SJCRH30 (cell line): Measurements from ENCODE around the gene ADAP1. TPM values are rescaled to one million over a fixed set of nuclear protein-coding genes. Genes with fewer than 3 reads are reported as not detected.
"Not testable (repeated sequence)": the region's sequence is repeated elsewhere in the genome, so short reads cannot be mapped to it uniquely, and the experiment has no call there.

Experiments
- DNase-seq, 2 experiments: peaks; one replicate each; pipeline ENCODE4 v3.0.0-alpha.2; 2015 to 2020
- H3K27ac ChIP-seq: fragments of 250-450 bp; sonication (Bioruptor Pico); 2 replicates; pipeline ENCODE4 v1.5.1; 2020; ENCODE audit warnings: mild to moderate bottlenecking, moderate library complexity
- H3K27me3 ChIP-seq: fragments of 250-450 bp; sonication (Bioruptor Pico); 2 replicates; pipeline ENCODE4 v1.5.1; 2020; ENCODE audit warnings: mild to moderate bottlenecking, moderate library complexity
- H3K36me3 ChIP-seq: fragments of 250-450 bp; sonication (Bioruptor Pico); 2 replicates; pipeline ENCODE4 v1.5.1; 2020; ENCODE audit warnings: mild to moderate bottlenecking, moderate library complexity
- H3K4me1 ChIP-seq: fragments of 250-450 bp; sonication (Bioruptor Pico); 2 replicates; pipeline ENCODE4 v1.5.1; 2020; ENCODE audit warnings: mild to moderate bottlenecking, moderate library complexity
- H3K4me3 ChIP-seq: fragments of 250-450 bp; sonication (Bioruptor Pico); 2 replicates; pipeline ENCODE4 v1.5.1; 2020; ENCODE audit warnings: mild to moderate bottlenecking, moderate library complexity
- H3K9me3 ChIP-seq: fragments of 250-450 bp; sonication (Bioruptor Pico); replicated peaks from 2 replicates; pipeline ENCODE4 v1.5.1; 2020; ENCODE audit warnings: mild to moderate bottlenecking, moderate library complexity
- total RNA-seq: library from RNA; depleted of rRNA; stranded (reverse); fragments of >200 nt; shearing (Covaris generic); gene quantifications from 2 replicates; pipeline ENCODE4 v1.2.3, GENCODE V29; 2014

ADAP1 gene
- total RNA-seq, 1 experiment from 2014 or later, result 0.04 TPM

DNA sequence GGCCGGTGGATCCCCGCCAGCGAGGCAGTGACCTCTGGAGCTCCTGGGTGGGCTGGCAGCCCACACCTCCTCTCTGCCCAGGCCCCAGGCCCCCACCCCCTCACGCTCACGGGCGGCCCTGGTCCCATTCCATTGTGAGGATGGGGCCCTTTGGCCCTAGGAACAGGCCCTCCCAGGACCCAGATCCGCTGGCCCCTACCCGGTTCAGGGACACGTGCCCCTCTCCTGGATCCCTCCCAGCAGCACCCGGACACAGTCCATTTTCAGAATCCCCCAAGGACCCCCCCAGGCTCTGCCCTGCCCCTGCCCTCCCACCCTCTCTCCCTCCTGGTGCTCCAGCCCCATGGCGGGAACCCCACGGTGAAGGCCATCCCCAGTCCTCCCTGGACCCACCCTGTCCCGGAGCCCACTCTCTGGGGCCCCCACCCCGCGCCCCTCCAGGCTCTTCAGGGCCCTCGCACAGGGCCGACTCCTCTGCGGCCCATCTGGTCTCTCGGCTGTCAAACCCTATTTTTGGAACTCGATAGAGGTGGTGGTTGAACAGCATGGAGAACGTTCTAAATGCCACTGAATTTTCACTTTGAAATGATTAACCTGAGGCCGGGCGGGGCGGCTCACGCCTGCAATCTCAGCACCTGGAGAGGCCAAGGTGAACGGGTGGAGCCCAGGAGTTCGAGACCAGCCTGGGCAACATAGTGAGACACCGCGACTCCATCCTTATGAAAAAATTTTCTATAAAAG lies 8.1 kb downstream of the ADAP1 start:
- Histone ChIP-seq H3K9me3 (no peaks in the 10 kb centered on the region), H3K4me3 (no peak overlapping the region)
- no peak for DNase-seq

DNA sequence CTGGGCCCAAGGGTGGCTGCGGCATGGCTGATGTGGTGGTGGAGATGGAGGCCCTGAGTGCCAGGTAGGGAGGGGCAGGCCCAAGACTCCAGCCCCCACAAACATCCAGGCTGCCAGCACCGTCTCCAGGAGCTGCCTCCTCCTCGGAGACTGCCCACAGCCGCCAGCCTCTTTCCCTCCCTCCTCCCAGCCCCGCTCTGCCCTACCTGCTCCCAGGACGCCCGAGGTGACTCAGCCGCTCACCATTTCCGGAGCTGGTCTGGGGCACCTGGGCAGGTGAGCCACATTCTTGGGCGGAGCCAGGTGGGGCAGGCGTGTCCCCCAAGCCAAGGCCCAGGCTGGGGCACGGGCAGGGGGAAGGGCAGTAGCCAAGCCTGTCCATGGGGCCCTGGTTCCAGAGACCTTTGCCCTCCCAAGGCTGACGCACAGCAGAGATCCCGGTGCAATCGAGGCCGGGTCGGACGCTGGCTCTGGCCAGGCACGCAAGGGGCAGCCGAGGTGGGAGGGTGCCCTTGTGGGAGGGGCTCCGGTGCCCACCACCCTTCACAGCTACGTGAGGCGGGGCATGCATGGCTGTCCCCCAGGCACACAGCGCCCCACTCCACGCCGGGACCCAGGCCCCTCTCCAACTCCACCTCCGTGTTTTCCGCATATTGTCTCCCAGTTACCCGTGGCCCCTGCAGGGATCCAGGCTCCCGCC lies 8.8 kb downstream of the ADAP1 start:
- Histone ChIP-seq H3K27me3 (no peaks in the 10 kb centered on the region), H3K4me3 (no peak overlapping the region), H3K36me3 (no peaks in the 10 kb centered on the region), H3K27ac (no peak overlapping the region), H3K9me3 (no peaks in the 10 kb centered on the region), H3K4me1 (no peaks in the 10 kb centered on the region)
- no peak for DNase-seq

More for the DNA sequence above, 8.1 kb downstream of the ADAP1 start:
- no peaks in the 10 kb centered on the region for H3K36me3 ChIP-seq
- no peaks in the 10 kb centered on the region for H3K4me1 ChIP-seq
- H3K27me3 ChIP-seq, result no peaks in the 10 kb centered on the region
- no peak overlapping the region for H3K27ac ChIP-seq

DNA sequence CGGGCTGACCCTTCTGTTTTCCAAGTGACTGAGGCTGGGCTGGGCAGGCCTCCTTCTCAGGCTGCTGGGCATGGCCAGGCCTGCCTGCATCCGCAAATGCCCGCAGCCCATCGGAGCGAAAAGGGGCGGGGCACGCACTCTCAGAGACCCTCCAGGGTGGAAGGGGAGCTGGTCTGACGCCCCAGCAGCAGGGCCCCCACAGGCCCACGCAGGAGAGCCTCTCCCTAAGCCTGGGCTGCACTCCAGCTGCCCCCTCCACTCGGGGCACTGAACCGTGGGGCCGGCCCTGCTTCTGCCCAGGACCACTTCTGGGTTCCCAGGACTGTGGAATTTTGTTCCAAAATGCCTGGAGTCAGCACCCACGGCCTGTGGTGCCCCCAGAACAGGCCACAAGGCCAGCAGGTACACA lies 9.3 kb downstream of the ADAP1 start:
- Histone ChIP-seq H3K36me3 (no peaks in the 10 kb centered on the region), H3K4me1 (no peaks in the 10 kb centered on the region), H3K27me3 (no peaks in the 10 kb centered on the region), H3K27ac (no peak overlapping the region), H3K9me3 (no peaks in the 10 kb centered on the region), H3K4me3 (no peak overlapping the region)
- DNase-seq, result no peak

DNA sequence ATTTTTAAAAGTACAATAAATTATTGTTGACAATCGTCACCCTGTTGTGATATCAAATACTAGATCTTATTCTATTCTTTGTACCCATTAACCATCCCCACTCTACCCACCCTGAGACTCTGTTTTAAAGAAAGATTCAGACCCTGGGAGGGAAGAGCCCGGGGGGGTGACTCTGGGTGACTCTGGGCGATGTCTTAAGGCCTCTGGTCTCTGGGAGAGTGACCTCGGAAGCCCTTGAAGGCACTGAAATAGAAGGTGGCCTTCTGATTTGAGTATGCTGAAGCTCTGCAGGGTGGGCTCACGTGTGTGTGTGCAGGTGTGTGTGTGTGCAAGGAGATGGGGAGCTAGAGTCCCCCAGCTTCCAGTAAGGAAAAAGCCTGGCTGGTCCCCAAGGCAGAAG lies 9.7 kb downstream of the ADAP1 start:
- no peaks in the 10 kb centered on the region for H3K27me3 ChIP-seq

DNA sequence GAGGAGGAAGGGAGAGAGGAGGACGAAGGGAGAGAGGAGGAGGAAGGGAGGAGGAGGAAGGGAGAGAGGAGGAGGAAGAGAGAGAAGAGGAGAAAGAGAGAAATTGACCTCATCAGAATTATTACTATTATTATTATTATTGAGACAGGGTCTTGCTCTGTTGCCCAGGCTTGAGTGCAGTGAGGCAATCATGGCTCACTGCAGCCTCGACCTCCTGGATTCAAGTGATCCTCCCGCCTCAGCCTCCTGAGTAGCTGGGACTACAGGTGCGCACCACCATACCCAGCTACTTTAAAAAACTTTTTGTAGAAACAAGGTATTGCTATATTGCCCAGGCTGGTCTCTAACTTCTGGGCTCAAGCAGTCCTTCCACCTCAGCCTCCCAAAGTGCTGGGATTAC lies 10.7 kb downstream of the ADAP1 start:
- not testable (repeated sequence) for H3K4me3 ChIP-seq, H3K27ac ChIP-seq, H3K27me3 ChIP-seq, H3K36me3 ChIP-seq, H3K4me1 ChIP-seq, H3K9me3 ChIP-seq, DNase-seq

More for the DNA sequence above, 9.7 kb downstream of the ADAP1 start:
- Histone ChIP-seq H3K36me3 (no peaks in the 10 kb centered on the region), H3K9me3 (no peaks in the 10 kb centered on the region), H3K4me3 (no peak overlapping the region), H3K27ac (no peak overlapping the region), H3K4me1 (no peaks in the 10 kb centered on the region)
- DNase-seq, result no peak

DNA sequence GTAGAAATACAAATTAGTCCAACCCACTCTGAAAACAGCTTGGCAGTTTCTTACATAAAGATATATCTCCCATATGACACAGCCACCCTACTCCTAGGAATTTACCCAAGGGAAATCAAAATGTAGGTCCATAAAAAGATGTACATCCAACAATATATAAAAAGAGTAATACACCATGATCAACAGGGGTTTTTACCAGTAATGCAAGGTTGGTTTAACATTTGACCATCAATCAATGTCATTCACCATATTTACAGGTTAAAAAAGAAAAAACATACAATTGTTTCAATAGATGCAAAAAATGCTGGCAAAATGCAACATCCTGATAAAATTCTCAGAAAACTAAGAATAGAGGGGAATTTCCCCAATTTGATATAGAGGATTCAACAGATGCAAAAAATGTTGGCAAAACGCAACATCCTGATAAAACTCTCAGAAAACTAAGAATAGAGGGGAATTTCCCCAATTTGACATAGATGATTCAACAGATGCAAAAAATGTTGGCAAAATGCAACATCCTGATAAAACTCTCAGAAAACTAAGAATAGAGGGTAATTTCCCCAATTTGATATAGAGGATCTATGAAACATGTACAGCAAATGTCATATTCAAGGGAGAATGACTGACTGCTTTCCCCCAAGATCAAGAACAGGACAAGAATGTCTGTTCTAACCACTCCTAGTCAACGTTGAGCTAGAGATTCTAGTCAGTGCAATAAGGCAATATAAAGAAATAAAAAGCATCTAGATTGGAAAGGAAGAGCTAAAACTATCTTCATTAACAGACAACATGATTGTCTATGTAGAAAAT lies 13.7 kb downstream of the ADAP1 start:
- Histone ChIP-seq H3K36me3 (no peaks in the 10 kb centered on the region), H3K4me1 (no peaks in the 10 kb centered on the region), H3K27me3 (no peaks in the 10 kb centered on the region), H3K9me3 (no peaks in the 10 kb centered on the region), H3K4me3 (no peak overlapping the region), H3K27ac (no peak overlapping the region)
- no peak for DNase-seq

DNA sequence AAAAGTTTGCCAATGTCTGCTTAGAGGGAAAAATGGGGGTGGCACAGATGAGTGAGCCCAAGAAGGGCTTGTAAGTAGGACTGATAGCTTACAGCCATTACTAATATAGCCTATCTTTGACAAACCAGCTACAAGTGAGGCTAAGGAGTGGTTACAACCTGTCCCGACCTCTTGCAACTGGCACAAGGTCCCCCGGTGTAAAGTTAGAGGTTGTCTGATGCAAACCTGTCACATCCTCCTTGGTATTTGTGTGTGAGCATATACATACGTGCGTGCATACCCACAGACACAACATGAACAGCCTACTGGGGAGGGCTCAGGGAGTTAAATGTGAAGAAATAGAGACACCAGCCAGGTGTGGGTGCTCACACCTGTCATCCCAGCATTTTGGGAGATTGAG lies 14.6 kb downstream of the ADAP1 start:
- DNase-seq, result no peak
- H3K36me3 ChIP-seq, result no peaks in the 10 kb centered on the region
- no peak overlapping the region for H3K4me3 ChIP-seq
- H3K27ac ChIP-seq, result no peak overlapping the region
- no peaks in the 10 kb centered on the region for H3K9me3 ChIP-seq
- H3K4me1 ChIP-seq, result no peaks in the 10 kb centered on the region
- H3K27me3 ChIP-seq, result no peaks in the 10 kb centered on the region

DNA sequence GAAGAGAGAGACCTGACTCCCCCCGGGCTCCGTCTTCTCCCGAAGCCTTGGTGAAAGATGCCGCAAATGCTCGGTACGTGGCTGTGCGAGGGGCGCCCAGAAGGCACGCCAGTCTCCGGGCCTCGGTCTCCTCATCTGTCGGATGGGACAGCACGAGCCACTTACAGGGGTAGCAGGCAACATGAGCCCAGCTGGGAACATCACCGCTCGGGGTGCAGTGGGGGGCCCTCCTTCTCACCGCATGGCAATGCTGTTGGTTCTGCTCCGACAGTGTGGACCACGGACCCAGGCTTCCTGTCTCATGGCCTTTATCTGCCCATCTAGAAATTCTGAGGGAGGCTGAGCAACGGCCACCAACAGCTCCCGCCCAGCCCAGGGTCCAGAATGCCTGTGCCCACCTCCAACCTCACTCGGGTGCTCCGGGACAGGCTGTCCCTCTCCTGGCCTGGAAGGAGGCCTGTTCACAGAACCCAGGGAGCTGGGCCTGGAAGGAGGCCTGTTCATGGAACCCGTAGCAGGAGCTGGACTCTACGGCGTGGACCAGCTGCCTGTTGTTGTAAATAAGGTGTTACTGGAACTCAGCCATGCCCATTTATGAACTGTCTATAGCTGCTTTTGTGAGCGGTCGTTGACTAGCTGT lies 15.8 kb downstream of the ADAP1 start:
- DNase-seq, result no peak
- Histone ChIP-seq H3K36me3 (no peaks in the 10 kb centered on the region), H3K27ac (no peak overlapping the region), H3K9me3 (no peaks in the 10 kb centered on the region), H3K4me1 (no peaks in the 10 kb centered on the region), H3K27me3 (no peaks in the 10 kb centered on the region), H3K4me3 (no peak overlapping the region)

DNA sequence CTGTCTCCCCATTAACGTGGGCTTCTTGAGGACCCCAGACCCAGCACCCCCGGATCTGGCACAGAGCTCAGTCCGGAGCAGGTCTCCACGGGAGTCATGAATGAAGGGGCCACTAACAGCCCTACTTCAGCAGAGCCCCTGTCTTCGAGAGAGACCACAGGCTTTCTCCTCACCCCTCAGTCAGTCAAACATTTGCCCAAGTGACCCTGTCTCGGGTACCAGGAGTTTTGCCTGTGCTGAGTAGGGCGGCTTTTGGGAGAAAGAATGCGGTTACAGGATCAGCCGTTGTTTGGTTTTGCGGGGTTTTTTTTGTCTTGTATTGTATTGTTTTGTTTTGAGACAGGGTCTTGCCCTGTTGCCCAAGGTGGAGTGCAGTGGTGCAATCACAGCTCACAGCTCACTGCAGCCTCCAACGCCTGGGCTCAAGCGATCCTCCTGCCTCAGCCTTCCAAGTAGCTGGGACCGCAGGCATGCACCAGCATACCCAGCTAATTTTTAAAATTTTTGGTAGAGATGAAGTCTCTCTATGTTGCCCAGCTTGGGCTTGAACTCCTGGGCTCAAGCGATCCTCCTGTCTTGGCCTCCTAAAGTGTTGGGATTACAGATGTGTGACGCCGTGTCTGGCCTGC lies 16.5 kb downstream of the ADAP1 start:
- Histone ChIP-seq H3K4me1 (no peaks in the 10 kb centered on the region), H3K36me3 (no peaks in the 10 kb centered on the region), H3K27me3 (no peaks in the 10 kb centered on the region), H3K9me3 (no peaks in the 10 kb centered on the region), H3K27ac (no peak overlapping the region), H3K4me3 (no peak overlapping the region)
- DNase-seq, result no peak

DNA sequence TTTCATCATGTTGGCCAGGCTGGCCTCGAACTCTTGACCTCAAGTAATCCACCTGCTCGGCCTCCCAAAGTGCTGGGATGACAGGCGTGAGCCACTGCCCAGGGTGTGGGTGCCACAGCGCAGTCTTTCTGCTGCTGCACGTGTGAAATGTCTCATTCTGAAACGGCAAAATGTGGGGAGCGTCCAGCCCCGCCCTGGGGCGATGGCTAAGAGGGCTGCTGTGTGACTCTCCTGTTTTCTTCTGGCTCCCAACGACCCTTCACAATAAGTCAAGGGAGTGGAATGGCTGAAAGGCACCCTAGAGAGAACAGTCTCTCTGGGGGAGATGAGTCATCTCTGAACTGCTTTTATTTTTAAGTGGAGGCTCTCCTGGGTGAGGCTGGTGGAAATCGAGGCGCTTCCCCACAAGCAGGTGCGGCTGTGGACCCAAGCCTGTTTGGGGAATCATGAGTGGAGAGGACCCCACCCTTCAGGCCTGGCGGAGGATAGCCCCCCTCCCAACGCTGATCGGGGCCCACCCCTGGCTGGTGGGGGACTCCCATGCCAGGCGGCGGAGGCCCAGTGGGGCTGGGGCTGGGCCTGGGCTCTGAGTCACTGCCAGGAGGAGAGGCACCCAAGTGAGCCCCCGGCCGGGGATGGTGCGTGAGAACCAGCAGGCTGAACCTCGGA lies 18.0 kb downstream of the ADAP1 start:
- Histone ChIP-seq H3K9me3 (no peaks in the 10 kb centered on the region), H3K4me3 (no peak overlapping the region), H3K36me3 (no peaks in the 10 kb centered on the region), H3K27me3 (no peaks in the 10 kb centered on the region), H3K4me1 (no peaks in the 10 kb centered on the region), H3K27ac (no peak overlapping the region)
- DNase-seq, result no peak

DNA sequence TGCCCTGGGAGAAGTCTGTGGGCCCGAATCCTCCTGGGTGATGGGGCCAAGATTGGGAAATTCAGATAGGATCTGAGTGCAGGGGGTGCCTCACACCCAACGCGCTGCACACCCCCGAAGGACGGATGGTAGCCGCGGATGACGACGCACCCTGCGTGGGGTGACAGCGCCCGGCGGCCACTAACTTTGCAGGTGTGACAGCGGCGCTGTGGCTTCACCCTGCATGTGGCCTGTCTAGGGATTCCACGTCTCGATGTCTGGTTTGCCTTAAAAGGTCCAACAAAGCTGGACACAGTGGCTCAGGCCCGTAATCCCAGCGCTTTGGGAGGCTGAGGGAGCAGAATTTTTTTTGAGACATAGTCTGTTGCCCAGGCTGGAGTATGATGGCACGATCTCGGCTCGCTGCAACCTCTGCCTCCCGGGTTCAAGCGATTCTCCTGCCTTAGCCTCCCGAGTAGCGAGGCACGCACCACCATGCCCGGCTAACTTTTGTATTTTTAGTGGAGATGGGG lies 18.6 kb downstream of the ADAP1 start:
- Histone ChIP-seq H3K27me3 (no peaks in the 10 kb centered on the region), H3K9me3 (no peaks in the 10 kb centered on the region), H3K4me3 (no peak overlapping the region), H3K4me1 (no peaks in the 10 kb centered on the region), H3K36me3 (no peaks in the 10 kb centered on the region), H3K27ac (no peak overlapping the region)
- no peak for DNase-seq

DNA sequence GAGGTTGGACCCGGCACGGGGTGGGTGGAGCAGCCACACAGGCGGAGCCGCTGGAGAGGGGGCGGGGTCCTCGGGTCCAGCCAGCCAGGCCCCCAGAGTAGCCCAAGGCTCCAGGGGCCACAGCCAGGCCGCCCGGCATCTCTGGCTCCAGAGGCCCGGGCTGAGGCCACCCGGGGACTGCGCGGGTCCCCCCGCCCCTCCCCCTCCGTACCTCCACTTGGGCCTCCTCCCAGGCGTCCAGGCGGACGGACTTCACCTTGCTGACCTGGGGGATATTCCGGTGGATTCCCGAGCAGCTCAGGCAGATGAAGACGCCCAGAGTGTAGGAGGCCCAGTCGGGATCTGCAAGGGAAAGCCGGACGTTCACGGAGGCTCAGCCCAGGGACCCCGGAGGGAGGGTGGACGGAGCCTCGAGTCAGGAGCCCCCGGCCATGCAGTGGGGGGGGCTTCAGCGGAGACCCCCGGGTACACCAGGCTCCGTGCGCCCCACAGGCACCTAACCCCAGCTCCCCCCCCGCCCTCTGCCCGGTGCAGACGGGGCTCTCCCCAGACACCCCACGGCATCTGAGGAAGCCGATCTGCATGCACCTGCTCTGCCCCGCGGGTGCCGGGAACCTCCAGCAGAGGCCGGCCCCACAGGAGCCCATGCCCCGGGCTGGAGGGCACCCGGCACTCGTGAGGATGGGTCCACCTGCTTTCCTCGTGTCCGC lies 19.2 kb downstream of the ADAP1 start:
- Histone ChIP-seq H3K36me3 (no peaks in the 10 kb centered on the region), H3K27me3 (no peaks in the 10 kb centered on the region), H3K4me3 (no peak overlapping the region), H3K27ac (no peak overlapping the region), H3K4me1 (no peaks in the 10 kb centered on the region), H3K9me3 (no peaks in the 10 kb centered on the region)
- DNase-seq, result no peak

DNA sequence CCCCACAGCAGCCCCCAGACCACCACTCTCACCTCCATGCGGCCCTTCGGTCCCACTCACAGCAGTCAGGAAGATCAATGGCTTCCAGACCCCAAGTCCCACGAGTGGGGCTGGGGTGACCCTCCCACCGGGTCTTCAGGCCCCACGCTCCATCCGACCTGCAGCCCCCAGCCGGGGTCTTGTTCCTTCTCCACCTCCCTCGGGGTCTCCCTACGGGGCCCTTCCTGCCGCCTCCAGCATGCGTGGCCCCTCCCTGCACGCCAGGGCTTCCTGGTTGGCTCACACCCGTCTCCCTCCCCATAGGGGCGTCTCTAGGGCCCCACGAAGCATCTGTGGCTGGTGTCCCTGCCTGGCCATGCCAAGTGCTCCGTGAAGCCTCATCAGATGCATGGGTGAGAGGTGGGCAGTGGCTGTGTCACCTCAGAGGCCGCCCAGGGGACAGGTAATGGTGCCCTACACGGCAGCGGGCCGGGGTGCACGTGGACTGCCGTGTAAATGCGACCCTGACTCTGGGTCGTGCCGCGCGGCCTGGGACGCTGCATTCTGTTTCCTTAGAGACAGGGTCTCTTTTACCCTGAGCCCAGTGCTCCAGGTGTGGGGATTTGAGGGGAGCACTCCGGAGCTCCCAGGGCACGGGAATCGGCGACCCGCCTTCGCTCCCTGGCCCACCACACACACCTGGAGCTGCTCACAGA lies 19.9 kb downstream of the ADAP1 start:
- no peaks in the 10 kb centered on the region for H3K27me3 ChIP-seq
- no peak for DNase-seq
- H3K36me3 ChIP-seq, result no peaks in the 10 kb centered on the region
- no peak overlapping the region for H3K4me3 ChIP-seq
- no peak overlapping the region for H3K27ac ChIP-seq
- H3K9me3 ChIP-seq, result no peaks in the 10 kb centered on the region
- H3K4me1 ChIP-seq, result no peaks in the 10 kb centered on the region
